ENCODE data around the gene ACOX1.

ACOX1 gene

GRCh38 chr17:75987041-75987440 is 8.1 kb upstream of the ACOX1 start:
- Histone ChIP-seq H3K79me2 (ENCODE audit: insufficient read depth, low read length) (peaks cover 25% of the 10 kb centered on the region; the same call in 1 of the 2 replicates), H3K9me2 (replicated peaks; ENCODE audit: low read depth, low read length) (no peaks in the 10 kb centered on the region), H3K4me1 (ENCODE audit: insufficient read depth, low read length, poor library complexity, severe bottlenecking) (peaks cover 15% of the 10 kb centered on the region), H2AFZ (ENCODE audit: low read length) (no peak overlapping the region), H3F3A (ENCODE audit: low read depth) (no peaks in the 10 kb centered on the region; the same call in 1 of the 2 replicates), H3K4me3 (ENCODE audit: low read length, poor library complexity, severe bottlenecking) (no peak overlapping the region), H3K9ac (ENCODE audit: low read depth, low read length, poor library complexity, severe bottlenecking) (no peak overlapping the region), H3K9me3 (ENCODE audit: insufficient read depth, low read depth, low read length) (no peaks in the 10 kb centered on the region), H4K20me1 (ENCODE audit: insufficient read depth, low read length, poor library complexity, severe bottlenecking) (no peaks in the 10 kb centered on the region), H3K27me3 (ENCODE audit: insufficient read depth, low read length, poor library complexity, severe bottlenecking) (no peaks in the 10 kb centered on the region), H3K36me3 (ENCODE audit: insufficient read depth, low read length) (peaks cover 16% of the 10 kb centered on the region; the same call in 1 of the 2 replicates), H3K4me2 (ENCODE audit: low read depth, low read length, poor library complexity, severe bottlenecking) (no peak overlapping the region)
- TF ChIP-seq CTCF (conservative IDR thresholded peaks at IDR 0.05; ENCODE audit: low read length) = no peak
- no peak for TF ChIP-seq EZH2phosphoT487 (IDR thresholded peaks at IDR 0.05; ENCODE audit: borderline replicate concordance)

DNA sequence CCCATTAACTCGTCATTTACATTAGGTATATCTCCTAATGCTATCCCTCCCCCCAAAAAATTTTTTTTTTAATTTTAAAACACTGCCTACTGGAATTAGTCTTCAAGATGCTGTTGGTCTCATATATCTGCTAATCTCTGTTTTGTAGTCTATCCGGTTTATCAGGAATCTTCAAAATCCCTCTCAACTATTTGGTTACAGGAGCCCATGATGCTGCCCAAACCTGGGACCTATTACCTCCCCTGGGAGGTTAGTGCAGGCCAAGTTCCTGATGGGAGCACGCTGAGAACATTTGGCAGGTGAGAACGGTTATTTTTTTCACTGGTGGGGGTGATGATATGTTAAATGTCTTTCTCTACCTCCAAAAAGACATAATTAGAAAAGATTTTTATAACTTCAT is 7.0 kb upstream of the ACOX1 start:
- Histone ChIP-seq H3K9me2 (replicated peaks; ENCODE audit: low read depth, low read length) (no peaks in the 10 kb centered on the region), H3K4me3 (ENCODE audit: low read length, poor library complexity, severe bottlenecking) (no peak overlapping the region), H3K9me3 (ENCODE audit: insufficient read depth, low read depth, low read length) (no peaks in the 10 kb centered on the region), H3K9ac (ENCODE audit: low read depth, low read length, poor library complexity, severe bottlenecking) (no peak overlapping the region), H3K79me2 (ENCODE audit: insufficient read depth, low read length) (peaks cover 36% of the 10 kb centered on the region), H3K27me3 (ENCODE audit: insufficient read depth, low read length, poor library complexity, severe bottlenecking) (no peaks in the 10 kb centered on the region), H3F3A (ENCODE audit: low read depth) (no peaks in the 10 kb centered on the region; the same call in 1 of the 2 replicates), H4K20me1 (ENCODE audit: insufficient read depth, low read length, poor library complexity, severe bottlenecking) (no peaks in the 10 kb centered on the region), H3K4me1 (ENCODE audit: insufficient read depth, low read length, poor library complexity, severe bottlenecking) (peaks cover 25% of the 10 kb centered on the region), H2AFZ (ENCODE audit: low read length) (no peak overlapping the region), H3K36me3 (ENCODE audit: insufficient read depth, low read length) (peaks cover 6% of the 10 kb centered on the region; the same call in 1 of the 2 replicates), H3K4me2 (ENCODE audit: low read depth, low read length, poor library complexity, severe bottlenecking) (no peak overlapping the region)
- TF ChIP-seq EZH2phosphoT487 (IDR thresholded peaks at IDR 0.05; ENCODE audit: borderline replicate concordance) = no peak
- TF ChIP-seq CTCF (conservative IDR thresholded peaks at IDR 0.05; ENCODE audit: low read length) = no peak

- Histone ChIP-seq H3K9ac (ENCODE audit: low read depth, low read length, poor library complexity, severe bottlenecking) (peak overlapping the region; percentile 48), H2AFZ (ENCODE audit: low read length) (no peak overlapping the region), H3K4me1 (ENCODE audit: insufficient read depth, low read length, poor library complexity, severe bottlenecking) (peaks cover 36% of the 10 kb centered on the region)
Measured at GRCh38 chr17:75983501-75984181, 4.7 kb upstream of the ACOX1 start.

More at GRCh38 chr17:75983501-75984181, 4.7 kb upstream of the ACOX1 start:
- H3K27me3 ChIP-seq (ENCODE audit: insufficient read depth, low read length, poor library complexity, severe bottlenecking) = no peaks in the 10 kb centered on the region
- H3K4me3 ChIP-seq (ENCODE audit: low read length, poor library complexity, severe bottlenecking) = peak overlapping the region; percentile 20
- H3K36me3 ChIP-seq (ENCODE audit: insufficient read depth, low read length) = peaks cover 6% of the 10 kb centered on the region; the same call in 1 of the 2 replicates
- peak overlapping the region; percentile 51 for H3K4me2 ChIP-seq (ENCODE audit: low read depth, low read length, poor library complexity, severe bottlenecking)
- TF ChIP-seq CTCF (conservative IDR thresholded peaks at IDR 0.05; ENCODE audit: low read length) (no peak), EZH2phosphoT487 (IDR thresholded peaks at IDR 0.05; ENCODE audit: borderline replicate concordance) (no peak)
- peaks cover under 1% of the 10 kb centered on the region for H4K20me1 ChIP-seq (ENCODE audit: insufficient read depth, low read length, poor library complexity, severe bottlenecking)
- H3K9me3 ChIP-seq (ENCODE audit: insufficient read depth, low read depth, low read length) = no peaks in the 10 kb centered on the region
- H3F3A ChIP-seq (ENCODE audit: low read depth) = no peaks in the 10 kb centered on the region; the same call in 1 of the 2 replicates
- no peaks in the 10 kb centered on the region for H3K9me2 ChIP-seq (replicated peaks; ENCODE audit: low read depth, low read length)
- H3K79me2 ChIP-seq (ENCODE audit: insufficient read depth, low read length) = peaks cover 52% of the 10 kb centered on the region
